Measurements from ENCODE around the gene OR5K3. TPM values are rescaled to one million over a fixed set of nuclear protein-coding genes. Genes with fewer than 3 reads are reported as not detected.
"Not testable (repeated sequence)": the region's sequence is repeated elsewhere in the genome, so short reads cannot be mapped to it uniquely, and the experiment has no call there.

The OR5K3 gene
- total and polyA plus RNA-seq, 4 donors: not detected

DNA sequence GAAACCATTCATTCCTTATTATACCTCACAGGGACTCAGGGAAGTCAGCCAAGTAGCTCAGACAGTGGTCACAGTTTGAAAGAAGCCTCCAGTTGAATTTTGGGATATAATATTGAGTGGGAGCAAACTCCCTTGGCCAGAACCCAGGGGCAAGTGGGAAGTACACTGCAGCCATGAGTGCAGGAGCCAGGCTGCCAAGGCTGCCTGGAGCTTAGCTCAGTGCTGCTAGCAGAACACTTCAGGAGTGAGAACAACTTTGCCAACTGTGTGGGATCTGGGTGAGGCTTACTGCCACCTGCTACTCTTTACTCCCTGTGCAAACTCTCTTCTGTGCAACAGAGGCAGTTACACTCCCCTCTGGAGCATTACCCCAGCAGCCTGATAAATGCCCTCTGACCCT lies 4.6 kb downstream of the OR5K3 start:
- no peaks in the 10 kb centered on the region for H3K27me3 ChIP-seq (ENCODE audit: control insufficient read depth in 4 of 4, insufficient read depth in 4 of 4, low read length in 3 of 4)
- TF ChIP-seq RAD21 (IDR thresholded peaks at IDR 0.05): no peak
- no peak for TF ChIP-seq FOXA2 (IDR thresholded peaks at IDR 0.05)
- TF ChIP-seq FOXA1 (IDR thresholded peaks at IDR 0.05): no peak
- no peak for TF ChIP-seq REST (IDR thresholded peaks at IDR 0.05)
- no peak for TF ChIP-seq ATF3 (IDR thresholded peaks at IDR 0.05)
- no peak for TF ChIP-seq TAF1 (conservative IDR thresholded peaks at IDR 0.05)
- no peak for TF ChIP-seq RXRA (IDR thresholded peaks at IDR 0.05)
- no peak for TF ChIP-seq HNF4A (conservative IDR thresholded peaks at IDR 0.05)
- TF ChIP-seq HNF4G (IDR thresholded peaks at IDR 0.05): no peak
- no peak for TF ChIP-seq JUND (IDR thresholded peaks at IDR 0.05)
- TF ChIP-seq, protein P1, sequence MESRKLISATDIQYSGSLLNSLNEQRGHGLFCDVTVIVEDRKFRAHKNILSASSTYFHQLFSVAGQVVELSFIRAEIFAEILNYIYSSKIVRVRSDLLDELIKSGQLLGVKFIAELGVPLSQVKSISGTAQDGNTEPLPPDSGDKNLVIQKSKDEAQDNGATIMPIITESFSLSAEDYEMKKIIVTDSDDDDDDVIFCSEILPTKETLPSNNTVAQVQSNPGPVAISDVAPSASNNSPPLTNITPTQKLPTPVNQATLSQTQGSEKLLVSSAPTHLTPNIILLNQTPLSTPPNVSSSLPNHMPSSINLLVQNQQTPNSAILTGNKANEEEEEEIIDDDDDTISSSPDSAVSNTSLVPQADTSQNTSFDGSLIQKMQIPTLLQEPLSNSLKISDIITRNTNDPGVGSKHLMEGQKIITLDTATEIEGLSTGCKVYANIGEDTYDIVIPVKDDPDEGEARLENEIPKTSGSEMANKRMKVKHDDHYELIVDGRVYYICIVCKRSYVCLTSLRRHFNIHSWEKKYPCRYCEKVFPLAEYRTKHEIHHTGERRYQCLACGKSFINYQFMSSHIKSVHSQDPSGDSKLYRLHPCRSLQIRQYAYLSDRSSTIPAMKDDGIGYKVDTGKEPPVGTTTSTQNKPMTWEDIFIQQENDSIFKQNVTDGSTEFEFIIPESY (IDR thresholded peaks at IDR 0.05): no peak
- no peak for TF ChIP-seq GABPA (IDR thresholded peaks at IDR 0.05 in 1 of 2, conservative IDR thresholded peaks at IDR 0.05 in 1 of 2)
- no peak for TF ChIP-seq YY1 (IDR thresholded peaks at IDR 0.05)
- TF ChIP-seq EGR1 (IDR thresholded peaks at IDR 0.05; ENCODE audit: low read depth in 2 of 2): no peak
- no peak for TF ChIP-seq NR2F2 (IDR thresholded peaks at IDR 0.05)
- no peak overlapping the region for H3K9ac ChIP-seq (ENCODE audit: low read depth in 1 of 2, low read length in 2 of 2)
- no peaks in the 10 kb centered on the region for H3K36me3 ChIP-seq (ENCODE audit: control insufficient read depth in 4 of 4, insufficient read depth in 3 of 4, low read depth in 1 of 4, low read length in 3 of 4)
- no peak overlapping the region for H3K27ac ChIP-seq (ENCODE audit: low read depth in 1 of 2, low read length in 2 of 2)
- no peak for DNase-seq (ENCODE audit: low spot score)
- no peaks in the 10 kb centered on the region for H3K4me1 ChIP-seq (ENCODE audit: control insufficient read depth in 4 of 4, insufficient read depth in 4 of 4, low read length in 3 of 4)
- no peak overlapping the region for H3K4me3 ChIP-seq (ENCODE audit: low read depth in 1 of 3, low read length in 3 of 3)
- peaks cover 0 to 11% (median 0%) of the 10 kb centered on the region in 4 donors for H3K9me3 ChIP-seq (ENCODE audit: control insufficient read depth in 4 of 4, low read length in 3 of 4)

GRCh38 chr3:98396482-98396881 lies 6.0 kb downstream of the OR5K3 start:
- H3K36me3 ChIP-seq (ENCODE audit: control insufficient read depth in 4 of 4, insufficient read depth in 3 of 4, low read depth in 1 of 4, low read length in 3 of 4); H3K4me3 ChIP-seq (ENCODE audit: low read depth in 1 of 3, low read length in 3 of 3); H3K9ac ChIP-seq (ENCODE audit: low read depth in 1 of 2, low read length in 2 of 2); H3K27ac ChIP-seq (ENCODE audit: low read depth in 1 of 2, low read length in 2 of 2); H3K27me3 ChIP-seq (ENCODE audit: control insufficient read depth in 4 of 4, insufficient read depth in 4 of 4, low read length in 3 of 4); DNase-seq (ENCODE audit: low spot score); H3K4me1 ChIP-seq (ENCODE audit: control insufficient read depth in 4 of 4, insufficient read depth in 4 of 4, low read length in 3 of 4): not testable (repeated sequence)
- H3K9me3 ChIP-seq (ENCODE audit: control insufficient read depth in 4 of 4, low read length in 3 of 4): peaks cover 0 to 11% (median 0%) of the 10 kb centered on the region in 4 donors
- WGBS: 80% methylated on average over 4 of the region's 4 CpGs

GRCh38 chr3:98398513-98398912 lies 8.0 kb downstream of the OR5K3 start:
- no peaks in the 10 kb centered on the region for H3K4me1 ChIP-seq (ENCODE audit: control insufficient read depth in 4 of 4, insufficient read depth in 4 of 4, low read length in 3 of 4)
- DNase-seq (ENCODE audit: low spot score): no peak
- no peak for TF ChIP-seq ATF3 (IDR thresholded peaks at IDR 0.05)
- no peak for TF ChIP-seq TAF1 (conservative IDR thresholded peaks at IDR 0.05)
- no peak for TF ChIP-seq EGR1 (IDR thresholded peaks at IDR 0.05; ENCODE audit: low read depth in 2 of 2)

More at GRCh38 chr3:98398513-98398912, 8.0 kb downstream of the OR5K3 start:
- no peak overlapping the region for H3K4me3 ChIP-seq (ENCODE audit: low read depth in 1 of 3, low read length in 3 of 3)
- H3K27ac ChIP-seq (ENCODE audit: low read depth in 1 of 2, low read length in 2 of 2): no peak overlapping the region
- H3K27me3 ChIP-seq (ENCODE audit: control insufficient read depth in 4 of 4, insufficient read depth in 4 of 4, low read length in 3 of 4): no peaks in the 10 kb centered on the region
- H3K9me3 ChIP-seq (ENCODE audit: control insufficient read depth in 4 of 4, low read length in 3 of 4): peaks cover 0 to 22% (median 0%) of the 10 kb centered on the region in 4 donors
- no peaks in the 10 kb centered on the region for H3K36me3 ChIP-seq (ENCODE audit: control insufficient read depth in 4 of 4, insufficient read depth in 3 of 4, low read depth in 1 of 4, low read length in 3 of 4)
- H3K9ac ChIP-seq (ENCODE audit: low read depth in 1 of 2, low read length in 2 of 2): no peak overlapping the region

Measured in liver (tissue), 9 donors.